Activated CD4-positive, alpha-beta T cell treated with anti-CD3 and anti-CD28 coated beads for 4 hours (primary cell): Measurements from ENCODE around the gene BCL2L12.

Experiments used
- DNase-seq, 2 donors: peaks; one replicate each; pipeline ENCODE4 v3.0.0-alpha.2; 2020

BCL2L12 gene

DNA sequence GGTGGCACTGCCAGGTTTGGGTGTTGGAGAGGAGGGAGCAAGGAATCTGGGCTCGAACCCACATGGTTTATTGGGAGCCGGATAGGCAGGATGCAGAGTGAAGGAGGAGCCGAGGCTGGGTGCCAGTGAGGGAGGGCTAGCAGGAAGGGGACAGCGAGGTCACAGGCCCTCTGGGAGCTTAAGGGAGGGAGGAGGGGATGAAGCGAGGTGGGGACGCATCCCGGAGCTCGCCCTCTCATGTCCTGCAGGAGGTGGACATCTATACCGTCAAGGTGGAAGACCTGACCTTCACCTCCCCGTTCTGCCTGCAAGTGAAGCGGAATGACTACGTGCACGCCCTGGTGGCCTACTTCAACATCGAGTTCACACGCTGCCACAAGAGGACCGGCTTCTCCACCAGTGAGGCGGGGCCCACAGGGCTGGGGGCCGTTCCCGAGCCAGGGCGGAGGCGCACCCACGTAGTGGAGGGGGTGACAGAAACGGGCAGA is 20.2 kb downstream of the BCL2L12 start:
- DNase-seq = no peak

DNA sequence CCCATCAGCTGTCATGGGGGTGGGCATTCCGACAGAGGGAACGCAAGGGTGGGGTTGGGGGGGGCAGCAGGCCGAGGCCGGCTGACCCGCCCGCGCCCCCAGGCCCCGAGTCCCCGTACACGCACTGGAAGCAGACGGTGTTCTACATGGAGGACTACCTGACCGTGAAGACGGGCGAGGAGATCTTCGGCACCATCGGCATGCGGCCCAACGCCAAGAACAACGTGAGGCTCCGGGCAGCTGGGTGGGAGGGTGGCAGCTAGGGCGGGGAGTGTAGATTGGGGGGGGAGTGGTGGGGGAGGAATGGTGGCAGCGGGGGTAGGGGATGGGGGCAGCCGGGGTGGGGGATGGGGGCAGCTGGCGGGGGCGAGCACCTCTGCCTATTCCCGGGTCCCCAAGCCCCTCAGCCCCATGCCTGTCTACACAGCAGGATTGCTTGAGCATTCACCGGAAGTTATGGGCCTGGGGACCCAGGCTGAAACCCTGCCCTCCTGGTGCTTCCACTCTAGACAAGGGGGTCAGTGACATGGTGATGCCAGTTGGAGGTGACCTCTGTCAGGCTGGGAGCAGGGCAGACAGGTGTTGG is 20.9 kb downstream of the BCL2L12 start:
- DNase-seq = no peak

DNA sequence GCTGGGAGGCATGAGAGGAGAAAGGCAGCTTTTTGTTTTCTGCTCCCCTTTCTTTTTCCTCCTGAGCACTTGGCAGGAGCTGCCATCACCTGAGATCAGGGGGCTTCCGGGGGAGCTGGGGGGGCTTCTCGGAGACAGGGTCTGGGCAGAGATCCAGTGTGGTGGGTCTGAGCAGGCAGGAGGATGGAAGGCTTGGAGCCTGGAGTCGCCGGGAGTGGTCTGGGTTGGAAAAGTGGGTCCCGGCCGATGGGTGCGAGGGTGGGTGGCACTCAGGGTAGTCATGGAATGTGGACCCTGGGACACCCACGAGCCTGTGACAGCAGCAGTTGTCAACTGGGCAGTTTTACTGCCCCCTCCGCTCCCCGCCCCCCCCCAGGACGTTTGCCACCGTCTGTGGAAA is 21.4 kb downstream of the BCL2L12 start:
- no peak for DNase-seq

DNA sequence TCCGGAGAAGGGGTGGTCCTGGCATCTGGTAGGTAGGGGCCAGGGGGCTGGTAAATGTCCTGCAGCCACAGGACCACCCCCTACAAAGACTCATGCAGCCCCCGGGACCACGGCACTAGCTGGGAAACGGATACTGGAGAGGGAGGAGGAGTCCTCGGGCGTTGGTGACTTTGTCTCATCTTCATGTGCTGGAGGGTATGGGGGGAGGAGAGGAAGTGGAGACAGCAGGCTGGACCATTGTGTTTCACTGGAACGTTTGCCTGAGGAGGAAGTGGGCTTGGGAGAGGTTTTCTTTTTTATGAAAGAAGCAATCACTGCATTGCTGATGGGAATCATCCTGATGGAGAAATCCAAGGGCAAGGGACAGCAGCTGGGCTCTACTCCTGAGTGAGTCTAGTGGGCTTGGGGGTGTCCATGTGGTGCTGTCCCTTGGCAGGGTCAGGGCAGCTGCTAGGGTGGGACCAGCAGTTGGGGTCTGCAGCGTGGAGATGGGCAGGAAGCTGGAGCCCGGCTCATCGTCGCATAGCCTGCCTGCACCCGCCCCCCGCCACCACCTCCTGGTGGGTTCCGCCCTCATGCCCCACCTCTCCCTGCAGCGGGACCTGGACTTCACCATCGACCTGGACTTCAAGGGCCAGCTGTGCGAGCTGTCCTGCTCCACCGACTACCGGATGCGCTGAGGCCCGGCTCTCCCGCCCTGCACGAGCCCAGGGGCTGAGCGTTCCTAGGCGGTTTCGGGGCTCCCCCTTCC is 22.0 kb downstream of the BCL2L12 start:
- DNase-seq = no peak

DNA sequence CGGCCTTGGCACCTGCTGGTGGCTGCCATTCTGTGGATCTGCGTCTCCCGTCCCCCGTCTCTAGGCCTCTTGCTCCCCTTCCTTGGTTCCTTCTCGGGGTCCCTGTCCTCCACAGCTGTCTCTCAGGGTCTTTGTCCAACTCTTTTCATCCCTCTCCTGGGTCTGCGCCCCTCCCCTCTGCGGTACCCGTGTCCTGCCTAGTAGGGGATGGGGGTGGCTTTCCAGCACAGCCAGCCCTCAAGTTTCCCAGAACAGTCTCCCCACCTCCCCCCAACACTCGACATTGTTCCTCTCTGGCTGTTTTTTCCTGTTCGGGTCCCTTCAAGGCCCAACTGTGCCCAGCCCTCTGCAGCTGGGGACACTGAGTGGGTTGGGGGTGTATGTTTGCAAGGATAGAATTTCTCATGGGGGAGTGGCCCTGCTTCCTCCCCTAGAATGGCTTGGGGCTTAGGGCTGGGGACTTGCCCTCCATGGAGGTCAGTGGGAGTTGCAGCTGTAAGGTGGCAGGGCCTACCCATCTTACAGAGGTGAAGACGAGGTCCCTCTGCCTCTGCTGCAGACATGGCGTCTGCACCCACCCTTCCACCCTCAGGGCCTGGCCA is 22.9 kb downstream of the BCL2L12 start:
- DNase-seq = no peak

DNA sequence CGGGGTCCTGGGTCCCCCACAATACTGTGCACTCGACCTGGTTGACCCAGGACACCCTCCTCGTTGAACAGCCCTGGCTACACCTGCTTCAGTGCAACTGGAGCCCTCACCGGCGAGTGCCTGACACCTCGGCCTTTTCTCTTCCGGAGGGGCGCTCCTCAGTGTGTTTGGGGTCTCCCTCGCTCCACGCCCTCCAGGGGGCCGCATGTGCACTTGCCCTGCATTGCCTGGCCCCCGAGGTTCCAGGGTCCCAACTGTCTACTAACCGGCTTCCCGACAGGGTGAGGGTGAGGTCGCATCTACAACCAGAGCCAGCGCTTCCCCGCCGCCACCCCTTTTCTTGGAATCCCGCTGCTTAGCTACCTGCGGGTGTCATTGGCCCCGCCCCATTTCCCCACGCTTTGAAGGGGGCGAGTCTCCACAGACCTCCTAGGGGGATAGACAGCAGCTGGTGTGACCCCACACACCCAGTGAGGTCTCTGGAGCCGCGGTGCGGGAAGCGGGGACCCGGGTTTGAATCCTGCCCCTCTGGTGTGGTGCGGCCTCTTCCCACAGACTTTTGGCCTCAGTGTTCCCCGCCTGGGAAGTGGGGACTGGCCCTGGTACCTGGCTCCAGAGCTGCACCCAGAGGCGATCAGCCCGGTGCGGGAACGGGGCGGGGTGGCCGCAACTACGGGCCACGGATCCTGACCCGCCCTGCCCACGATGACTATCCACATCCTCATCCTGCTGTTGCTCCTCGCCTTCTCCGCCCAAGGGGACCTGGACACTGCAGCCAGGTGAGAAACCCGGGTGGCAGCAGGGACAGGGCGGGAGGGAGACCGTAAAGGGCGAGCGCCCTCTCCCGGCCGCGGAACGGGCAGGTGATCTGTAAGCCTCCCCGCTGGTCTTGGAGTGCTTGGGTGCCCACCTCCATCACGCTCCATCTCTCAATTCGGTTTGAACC is 23.7 kb downstream of the BCL2L12 start, which contains the start of gene ADM5:
Gene ADM5, plus strand, starts transcription at position 462 of the 946 bp plus-strand sequence. Its CDS starts 244 bp downstream, at position 706.
- peak; percentile 29 to 39 for DNase-seq

DNA sequence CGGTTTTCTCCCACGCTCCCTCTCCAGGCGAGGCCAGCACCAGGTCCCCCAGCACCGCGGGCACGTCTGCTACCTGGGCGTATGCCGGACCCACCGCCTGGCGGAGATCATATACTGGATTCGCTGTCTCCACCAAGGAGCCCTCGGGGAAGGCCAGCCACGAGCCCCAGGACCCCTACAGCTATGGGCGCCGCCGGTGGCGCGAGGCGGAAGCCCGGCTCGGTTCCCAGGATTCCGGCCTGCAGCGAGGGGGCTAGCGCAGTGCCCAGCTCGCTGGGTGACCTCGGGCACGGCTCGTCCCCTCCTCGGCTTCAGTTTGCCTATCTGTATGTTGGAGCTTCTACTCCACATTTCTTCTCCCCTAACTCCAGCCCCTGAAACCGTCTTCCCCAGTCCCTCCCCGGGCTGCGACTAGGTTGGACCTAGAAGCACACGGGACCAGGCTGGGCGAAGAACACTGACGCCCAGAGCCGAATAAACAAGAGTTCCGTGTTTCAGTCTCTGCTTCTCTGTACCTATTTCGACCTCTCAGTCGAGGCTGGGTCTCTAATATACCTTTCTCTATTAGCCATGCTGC is 24.4 kb downstream of the BCL2L12 start:
- no peak for DNase-seq

DNA sequence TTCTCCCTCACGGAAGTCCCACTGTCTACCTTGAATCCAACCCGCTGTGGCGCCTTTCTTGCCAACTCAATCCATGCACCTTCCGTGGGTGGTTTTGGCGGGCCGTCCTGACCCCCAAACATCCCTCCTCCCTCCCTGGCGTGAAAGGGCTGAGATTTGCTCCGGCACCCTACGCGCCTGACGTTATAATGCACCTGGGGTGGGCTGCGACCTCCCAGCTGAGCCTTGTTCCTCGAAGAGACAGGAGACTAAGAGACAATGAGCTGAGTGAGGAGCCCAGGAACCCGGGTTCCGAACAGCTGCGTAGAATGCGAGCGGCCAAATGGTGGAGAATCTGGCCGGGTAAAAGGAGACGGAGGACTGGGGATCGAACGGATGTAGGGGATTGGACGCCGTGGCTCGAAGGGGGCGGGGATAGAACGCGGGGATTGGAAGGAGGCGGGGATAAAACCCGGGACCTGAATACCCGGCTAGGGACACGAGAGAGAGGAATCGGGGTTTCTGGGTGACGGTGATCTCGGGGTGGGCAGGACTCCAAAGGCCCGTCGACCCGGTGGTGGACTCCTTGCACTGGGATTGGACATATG is 25.0 kb downstream of the BCL2L12 start, which contains the start of gene CPT1C:
Gene CPT1C, plus strand, starts transcription at position 461 of the 587 bp plus-strand sequence. CDS start 1,137 bp downstream, outside the sequence.
- DNase-seq = peak; percentile 51 to 53

DNA sequence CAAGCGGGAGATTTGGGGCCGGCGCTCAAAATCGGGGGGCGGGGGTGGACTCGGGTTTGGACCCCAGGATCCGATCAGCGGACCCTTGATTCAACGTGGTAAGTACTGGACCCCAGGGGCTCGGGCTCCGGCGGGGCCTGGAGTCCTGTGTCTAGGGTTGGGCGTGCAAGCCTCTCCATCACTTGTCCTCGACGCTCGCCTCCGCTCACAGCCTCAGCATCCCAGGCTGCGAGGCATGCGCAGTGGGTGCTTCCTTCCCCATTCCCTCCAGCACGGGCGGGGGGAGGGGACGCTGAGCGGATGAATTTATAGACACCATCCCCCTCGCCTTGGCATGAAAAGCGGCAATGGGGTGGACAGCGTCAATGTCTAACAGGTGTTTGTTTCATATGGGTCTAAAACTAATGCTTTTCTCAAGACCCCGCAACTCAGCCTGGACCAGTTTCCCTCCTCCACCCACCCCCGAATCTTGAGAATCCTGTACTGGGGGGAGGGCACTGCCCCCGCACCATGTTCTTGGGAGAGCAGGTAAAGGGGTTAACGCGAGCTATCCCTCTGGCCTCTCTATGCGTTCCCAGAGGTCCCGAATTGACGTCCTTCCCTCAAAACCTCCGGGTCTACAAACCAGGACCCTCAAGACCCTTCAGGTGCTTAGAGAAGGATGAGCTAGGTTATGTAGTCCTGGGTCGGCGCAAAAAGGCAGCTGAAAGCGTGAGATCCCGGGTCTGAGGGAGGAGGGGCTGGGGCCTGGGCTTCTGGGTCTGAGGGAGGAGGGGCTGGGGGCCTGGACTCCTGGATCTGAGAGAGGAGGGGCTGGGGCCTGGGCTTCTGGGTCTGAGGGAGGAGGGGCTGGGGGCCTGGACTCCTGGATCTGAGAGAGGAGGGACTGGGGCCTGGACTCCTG is 25.8 kb downstream of the BCL2L12 start:
- DNase-seq = peak in 1 of 2 donors; percentile 28

DNA sequence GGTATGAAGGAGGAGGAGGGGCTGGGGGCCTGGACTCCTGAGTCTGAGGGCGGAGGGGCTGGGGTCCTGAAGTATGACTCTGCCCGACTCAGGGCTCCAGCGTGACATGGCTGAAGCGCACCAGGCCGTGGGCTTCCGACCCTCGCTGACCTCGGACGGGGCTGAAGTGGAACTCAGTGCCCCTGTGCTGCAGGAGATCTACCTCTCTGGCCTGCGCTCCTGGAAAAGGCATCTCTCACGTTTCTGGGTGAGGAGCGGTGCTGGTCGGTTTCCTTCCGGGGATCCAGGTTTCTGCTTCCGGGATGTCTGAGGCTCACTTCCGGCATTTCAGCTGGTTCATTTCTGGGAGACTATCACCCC is 26.4 kb downstream of the BCL2L12 start:
- no peak for DNase-seq

DNA sequence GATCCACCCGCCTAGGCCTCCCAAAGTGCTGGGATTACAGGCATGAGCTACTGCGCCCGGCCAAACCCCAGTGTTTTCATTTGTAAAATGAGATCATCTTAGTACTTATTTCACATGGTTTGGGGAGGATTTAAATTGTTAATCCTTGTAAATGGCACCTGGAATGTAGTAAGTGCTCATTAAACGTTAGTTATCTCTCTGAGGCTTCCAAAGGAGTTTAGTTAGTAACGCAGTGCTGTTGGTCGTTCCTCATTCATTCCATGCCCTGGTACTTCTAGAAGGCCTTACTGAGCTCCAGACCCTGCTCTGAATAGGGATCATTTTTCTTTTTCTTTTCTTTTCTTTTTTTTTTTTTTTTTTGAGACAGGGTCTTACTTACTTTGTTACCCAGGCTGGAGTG is 30.4 kb downstream of the BCL2L12 start:
- DNase-seq = no peak

DNA sequence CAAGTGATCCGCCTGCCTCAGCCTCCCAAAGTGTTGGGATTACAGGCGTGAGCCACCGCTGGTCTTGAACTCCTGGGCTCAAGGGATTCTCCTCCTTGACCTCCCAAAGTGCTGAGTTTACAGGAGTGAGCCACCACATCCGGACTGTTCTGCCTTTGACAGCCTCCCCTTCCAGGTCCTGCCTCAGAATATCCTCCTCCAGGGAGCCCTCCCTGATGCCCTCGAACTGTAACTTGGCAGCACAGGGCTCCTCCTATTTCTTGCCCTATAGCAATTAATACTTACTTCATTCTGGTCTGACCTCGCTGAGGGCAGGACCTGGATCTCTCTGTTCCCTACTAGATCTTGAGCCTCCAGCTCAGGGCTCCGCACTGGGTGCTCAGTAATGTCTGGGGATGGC is 31.1 kb downstream of the BCL2L12 start:
- no peak for DNase-seq

DNA sequence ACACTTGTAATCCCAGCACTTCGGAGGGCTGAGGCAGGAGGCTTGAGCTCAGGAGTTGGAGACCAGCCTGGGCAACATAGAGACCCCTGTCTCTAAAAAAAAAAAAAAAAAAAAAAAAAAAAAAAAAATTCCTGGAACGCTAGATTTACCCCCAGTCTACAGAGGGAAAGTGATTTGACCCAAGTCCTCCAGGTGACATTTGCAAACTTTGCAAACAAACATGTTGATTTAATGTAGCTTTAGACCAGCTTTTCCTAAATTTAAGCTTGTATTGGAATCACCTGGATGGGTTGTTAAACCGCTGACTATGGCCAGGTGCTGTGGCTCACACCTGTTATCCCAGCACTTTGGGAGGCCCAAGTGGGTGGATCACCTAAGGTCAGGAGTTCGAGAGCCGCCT is 33.6 kb downstream of the BCL2L12 start:
- no peak for DNase-seq

DNA sequence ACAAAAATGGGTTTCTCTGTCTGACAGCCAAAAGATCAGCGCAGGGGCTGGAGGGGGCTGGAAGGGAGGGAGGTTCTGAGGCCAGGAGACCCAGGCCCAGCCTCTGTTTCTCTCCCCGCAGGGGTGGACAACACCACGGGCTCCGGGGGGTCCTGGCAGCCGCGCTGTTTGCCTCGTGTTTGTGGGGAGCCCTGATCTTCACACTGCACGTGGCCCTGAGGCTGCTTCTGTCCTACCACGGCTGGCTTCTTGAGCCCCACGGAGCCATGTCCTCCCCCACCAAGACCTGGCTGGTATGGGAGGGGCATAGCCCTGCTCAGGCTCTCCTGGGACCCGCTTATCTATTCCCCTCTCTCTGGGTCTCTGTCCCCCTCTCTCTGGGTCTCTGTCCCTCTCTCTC is 34.8 kb downstream of the BCL2L12 start:
- no peak for DNase-seq

DNA sequence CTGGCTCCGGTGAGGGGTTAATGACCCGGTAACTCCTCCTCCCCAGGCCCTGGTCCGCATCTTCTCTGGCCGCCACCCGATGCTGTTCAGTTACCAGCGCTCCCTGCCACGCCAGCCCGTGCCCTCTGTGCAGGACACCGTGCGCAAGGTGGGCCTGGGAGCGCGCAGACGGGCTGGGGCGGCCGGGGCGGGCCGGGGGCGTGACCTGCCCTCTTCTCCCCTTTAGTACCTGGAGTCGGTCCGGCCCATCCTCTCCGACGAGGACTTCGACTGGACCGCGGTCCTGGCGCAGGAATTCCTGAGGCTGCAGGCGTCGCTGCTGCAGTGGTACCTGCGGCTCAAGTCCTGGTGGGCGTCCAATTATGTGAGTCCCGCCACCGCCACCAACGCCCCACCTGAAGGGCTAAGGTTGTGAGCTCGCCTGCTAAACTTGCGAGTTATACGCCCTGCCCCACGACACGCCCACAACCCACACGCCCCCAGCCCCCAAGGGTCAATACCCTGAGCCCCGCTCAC is 35.6 kb downstream of the BCL2L12 start:
- no peak for DNase-seq

DNA sequence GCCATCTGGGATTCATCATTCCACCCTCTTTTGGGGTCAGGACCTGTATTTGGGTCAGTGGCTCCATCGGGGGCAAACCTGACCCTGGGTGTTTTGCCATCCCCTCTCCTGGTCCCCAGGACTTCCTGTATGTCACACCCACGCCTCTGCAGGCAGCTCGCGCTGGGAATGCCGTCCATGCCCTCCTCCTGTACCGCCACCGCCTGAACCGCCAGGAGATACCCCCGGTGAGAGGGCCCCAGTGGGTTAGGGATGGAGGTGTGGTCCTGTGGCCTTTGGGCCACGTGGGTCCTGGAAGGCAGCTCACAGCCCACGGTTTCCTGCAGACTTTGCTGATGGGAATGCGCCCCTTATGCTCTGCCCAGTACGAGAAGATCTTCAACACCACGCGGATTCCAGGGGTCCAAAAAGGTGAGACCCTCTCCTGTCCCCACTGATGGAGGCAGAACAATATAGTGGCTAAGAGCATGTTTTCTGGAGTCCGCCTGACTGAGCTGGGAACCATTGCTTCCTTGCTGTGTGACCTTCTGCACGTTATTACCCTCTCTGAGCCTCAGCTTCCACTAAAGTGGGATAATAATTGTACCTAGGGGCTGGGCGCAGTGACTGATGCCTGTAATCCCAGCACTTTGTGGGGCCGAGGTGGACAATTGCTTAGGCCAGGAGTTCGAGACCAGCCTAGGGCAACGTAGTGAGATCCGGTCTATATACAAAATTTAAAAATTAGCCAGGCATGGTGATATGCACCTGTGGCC is 39.3 kb downstream of the BCL2L12 start:
- no peak for DNase-seq

DNA sequence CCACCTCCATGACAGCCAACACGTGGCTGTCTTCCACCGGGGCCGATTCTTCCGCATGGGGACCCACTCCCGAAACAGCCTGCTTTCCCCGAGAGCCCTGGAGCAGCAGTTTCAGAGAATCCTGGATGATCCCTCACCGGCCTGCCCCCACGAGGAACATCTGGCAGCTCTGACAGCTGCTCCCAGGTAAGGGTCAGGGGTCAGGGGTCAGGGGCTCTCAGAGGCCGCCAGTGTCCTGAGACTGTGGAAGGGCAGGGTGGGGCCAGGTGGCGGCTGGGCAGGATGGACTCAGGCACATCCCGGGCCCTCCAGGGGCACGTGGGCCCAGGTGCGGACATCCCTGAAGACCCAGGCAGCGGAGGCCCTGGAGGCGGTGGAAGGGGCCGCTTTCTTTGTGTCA is 40.2 kb downstream of the BCL2L12 start:
- DNase-seq = no peak

DNA sequence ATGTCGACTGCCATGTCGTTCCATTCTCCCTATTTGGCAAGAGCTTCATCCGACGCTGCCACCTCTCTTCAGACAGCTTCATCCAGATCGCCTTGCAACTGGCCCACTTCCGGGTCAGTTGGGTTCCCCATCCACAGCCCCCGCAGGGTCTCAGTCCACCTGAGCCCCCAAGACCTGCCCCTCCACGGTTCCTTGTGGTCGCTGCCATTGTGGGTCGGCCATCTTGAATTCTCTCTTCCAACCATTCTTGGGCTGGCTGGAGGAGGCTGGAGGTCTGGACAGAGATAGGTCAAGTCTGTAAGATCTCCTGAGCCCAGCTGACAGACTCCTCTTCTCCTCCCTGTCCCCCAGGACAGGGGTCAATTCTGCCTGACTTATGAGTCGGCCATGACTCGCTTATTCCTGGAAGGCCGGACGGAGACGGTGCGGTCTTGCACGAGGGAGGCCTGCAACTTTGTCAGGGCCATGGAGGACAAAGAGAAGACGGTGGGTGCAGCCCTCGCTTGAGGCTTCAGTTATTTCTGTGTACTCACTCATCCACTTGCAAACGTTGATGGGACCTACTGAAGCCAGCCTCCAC is 44.7 kb downstream of the BCL2L12 start:
- DNase-seq = no peak

DNA sequence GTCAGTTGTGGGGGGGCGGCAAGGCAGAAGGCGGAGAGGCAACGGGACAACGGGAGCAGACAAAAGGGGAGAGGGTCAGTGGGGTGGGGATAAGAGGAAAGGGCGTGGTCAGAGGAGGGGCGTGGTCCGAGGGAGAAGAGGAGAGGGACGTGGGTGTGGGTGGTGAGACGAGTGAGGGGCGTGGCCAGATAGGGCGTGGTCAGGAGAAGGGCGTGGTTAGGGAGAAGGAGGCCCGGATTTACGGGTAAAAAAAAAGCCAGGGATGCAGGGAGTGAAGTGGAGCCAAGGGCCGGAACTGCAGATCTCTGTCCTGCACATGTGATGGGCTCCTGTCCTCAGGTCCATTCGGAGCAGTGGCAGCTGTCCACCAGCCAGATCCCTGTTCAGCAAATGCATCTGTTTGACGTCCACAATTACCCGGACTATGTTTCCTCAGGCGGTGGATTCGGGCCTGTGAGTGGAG is 46.7 kb downstream of the BCL2L12 start:
- DNase-seq = no peak
